HG03571 (cell line): Measurements from ENCODE around the gene CALM3.

Source experiments
- ATAC-seq: cut with Tn5 transposase; IDR thresholded peaks from one replicate; pipeline ENCODE4 v1.9.1; 2021; ENCODE audit not compliant: unreplicated experiment

The CALM3 gene

DNA sequence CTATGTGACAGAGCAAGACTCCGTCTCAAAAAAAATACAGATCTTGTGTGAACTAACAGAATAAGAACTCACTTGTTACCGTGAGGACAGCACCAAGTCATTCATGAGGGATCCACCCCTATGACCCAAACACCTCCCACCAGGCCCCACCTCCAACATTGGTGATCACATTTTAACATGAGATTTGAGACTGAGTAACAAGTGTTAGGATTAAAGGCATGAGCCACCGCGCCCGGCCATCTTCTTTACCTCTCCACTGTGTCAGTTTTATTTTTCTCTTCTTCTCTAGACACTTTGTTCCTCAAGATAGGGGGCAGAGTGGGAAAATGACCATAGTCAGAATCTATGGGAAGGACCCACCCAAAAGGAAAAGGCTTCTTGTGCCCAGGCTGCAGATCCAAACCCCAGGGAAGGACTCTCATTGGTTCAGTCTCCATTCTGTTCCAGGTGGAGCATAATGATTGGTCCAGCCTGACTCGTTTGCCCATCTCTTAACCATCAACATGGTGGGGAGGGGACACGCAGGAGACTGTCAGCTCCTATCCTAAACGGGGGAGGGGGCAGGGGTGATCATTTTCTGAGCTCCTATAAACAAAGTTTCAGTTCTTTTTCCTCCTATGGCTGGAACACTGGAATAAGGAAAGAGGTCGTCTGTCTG, 1.3 kb upstream of the CALM3 start:
- no peak for ATAC-seq

DNA sequence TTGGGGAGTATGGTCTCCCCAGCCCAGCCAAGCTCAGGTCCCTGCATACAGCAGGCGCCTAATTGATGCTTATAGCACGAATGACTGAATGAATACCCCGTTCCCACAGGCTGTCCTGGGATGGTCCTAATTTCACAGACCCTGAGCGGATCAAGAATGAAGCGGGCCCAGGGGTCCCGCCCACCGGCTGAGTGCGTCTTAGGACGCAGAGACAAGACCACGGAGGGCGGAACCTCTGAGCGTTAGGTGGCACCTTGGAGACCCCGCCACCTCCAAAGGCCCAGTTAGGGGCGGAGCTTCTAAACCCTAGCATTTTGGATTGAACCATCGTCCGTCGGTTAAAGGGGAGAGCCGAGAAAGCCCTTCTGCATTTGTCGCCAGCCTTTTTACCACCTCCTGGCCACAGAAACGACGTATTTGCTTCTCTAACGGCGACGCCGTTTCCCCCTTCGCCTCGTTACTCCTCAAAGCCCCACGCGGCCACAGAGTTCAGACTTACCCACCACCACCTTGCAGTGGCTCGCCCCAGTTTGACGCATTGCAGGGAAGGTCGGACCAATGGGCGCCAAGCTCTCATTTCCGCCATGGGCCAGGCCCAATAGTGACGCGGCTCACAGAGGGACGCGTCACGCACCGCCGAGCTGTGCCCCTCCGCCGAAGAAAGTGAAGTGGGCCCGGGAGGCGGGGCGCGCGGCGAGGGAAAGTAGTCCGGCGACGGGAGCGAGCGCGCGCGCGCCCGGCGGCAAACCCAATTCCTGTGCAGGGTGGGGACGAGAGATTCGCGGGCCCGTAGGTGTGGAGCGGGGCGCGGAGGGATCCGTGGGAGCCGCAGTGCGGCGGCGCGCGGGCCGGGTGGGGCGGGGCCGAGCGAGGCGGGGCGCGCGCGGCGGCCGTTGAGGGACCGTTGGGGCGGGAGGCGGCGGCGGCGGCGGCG, 479 bp upstream of the CALM3 start:
- ATAC-seq, result peak; percentile 70

DNA sequence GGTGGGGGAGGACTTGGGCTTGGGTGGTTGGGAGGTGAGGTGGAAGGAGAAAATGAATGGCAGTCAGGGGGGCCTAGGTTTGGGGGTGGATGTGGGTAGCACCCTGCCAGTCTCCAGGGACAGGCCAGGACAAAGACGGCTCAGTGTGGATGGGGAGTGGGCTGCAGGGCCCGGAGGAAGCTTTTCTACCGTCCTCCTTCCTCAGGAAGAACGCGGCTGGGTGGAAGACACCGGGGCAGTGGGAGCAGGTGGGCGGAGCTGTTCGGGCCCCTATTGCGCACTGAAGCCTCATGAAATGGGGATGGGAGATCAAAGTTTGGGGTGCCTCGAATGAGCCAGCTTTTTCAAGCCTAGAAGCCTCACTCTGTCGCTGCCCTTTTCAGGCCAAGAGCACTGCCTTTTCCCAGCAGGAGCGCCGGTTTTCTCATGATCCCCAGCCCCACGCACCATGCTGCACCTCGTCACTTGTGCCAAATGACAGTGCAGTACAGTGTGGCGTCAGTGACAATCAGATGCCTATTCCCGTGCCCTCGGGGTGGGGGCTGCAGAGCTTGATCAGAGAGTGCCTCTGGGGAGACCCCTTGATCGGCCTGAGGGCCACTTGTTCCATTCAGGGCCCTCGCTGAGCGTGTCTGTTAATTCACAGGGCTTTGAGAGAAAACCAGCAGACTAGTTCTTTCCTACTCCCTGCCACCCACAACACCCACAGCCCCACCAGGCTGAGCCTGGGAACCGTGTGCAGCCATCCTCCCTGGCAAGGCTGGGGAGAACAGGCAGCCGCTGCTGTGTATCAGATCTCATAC, 1.5 kb downstream of the CALM3 start:
- ATAC-seq, result no peak

DNA sequence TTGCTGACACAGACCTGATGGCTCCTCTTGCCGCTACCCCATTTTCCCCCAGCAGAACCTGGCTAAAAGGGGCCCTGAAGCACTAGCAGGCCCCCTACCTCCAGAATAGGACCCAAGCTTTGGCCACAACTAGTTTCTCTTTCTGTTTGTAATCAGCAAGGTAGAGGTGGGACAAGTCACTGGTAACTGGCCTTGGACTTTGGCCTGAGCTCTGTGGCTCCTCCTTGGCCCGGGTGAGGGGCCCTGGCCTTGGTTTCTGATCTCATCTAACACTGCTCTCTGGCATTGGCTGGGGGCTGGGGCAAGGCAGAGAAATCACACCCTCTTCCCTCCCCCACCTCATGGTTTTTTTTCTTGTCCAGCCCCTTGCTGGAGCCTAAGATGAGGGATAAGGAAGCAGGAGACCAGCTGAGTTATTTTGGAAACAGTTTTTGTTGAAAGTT, 2.1 kb downstream of the CALM3 start:
- no peak for ATAC-seq

DNA sequence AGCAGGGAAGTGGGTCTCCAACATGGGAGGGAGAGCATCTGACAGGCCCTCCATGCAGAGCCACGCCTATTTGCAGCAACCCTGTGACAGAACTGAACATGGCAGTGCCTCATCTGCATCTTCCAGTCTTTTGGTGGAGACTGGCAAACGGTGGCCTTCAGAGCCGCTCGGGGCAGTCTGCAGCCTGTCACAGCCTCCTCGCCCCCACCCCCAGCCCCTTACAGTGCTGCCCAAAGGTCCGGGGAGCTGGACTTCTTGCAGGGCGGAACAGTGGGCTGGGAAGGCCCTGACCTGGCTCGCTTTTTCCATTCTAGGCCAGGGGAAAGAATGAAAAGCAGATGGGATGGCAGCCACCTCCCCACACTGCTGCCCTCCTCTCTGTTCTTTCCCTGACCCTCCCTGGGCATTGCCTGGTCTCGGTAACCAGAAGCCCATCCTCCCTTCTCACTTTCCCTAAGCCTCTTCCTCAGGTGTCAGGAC, 2.7 kb downstream of the CALM3 start:
- ATAC-seq, result no peak

DNA sequence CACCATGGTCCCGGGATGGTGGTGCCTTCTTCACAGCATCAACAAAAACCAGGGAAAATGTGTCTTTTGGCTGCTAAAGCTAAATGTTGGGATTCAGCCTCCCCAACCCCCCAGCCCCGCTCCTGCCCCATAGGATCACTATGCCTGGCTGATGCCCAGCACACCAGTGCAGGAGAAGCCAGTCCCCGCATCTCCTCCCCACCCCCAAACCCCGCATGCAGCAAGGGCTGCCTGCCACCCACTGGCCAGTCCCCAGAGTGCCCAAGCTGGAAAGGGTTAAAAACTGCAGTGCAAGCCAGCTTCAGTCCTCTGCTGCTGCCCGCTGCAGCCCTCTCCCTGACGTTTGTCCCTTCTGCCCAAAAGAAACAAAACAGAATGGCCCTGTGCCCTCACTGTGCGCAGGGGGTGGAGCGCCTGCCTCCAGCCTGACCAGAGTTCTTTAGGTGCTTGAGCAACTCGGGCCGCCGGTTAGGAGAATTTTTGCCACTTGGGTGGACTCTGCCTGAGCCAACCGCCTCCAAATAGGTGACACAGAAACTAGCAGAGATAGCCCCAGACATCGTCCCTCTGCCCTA, 3.7 kb downstream of the CALM3 start:
- ATAC-seq, result no peak

DNA sequence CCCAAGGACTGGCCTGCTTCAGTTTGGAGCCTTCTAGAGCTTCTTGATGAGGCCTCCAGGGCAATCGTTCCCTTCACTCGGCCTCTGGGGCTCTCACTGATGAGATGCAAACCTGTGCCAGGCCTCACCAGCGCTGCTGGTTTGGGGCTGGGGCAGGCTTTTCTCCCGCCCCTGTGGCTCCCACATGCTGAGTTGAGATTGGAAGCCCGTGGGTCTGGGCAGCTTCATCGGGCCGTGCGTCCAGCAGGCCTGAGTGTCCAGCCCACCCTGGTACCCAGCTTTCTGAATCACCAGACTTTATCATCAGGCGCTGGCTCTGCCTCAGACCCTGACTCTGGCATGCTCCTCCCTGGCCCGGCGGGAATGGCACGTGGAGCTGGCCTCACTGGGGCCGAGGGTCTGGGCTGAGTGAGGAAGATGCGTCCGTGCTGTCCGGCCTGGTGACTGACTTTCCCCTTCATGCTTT, 4.3 kb downstream of the CALM3 start:
- no peak for ATAC-seq

DNA sequence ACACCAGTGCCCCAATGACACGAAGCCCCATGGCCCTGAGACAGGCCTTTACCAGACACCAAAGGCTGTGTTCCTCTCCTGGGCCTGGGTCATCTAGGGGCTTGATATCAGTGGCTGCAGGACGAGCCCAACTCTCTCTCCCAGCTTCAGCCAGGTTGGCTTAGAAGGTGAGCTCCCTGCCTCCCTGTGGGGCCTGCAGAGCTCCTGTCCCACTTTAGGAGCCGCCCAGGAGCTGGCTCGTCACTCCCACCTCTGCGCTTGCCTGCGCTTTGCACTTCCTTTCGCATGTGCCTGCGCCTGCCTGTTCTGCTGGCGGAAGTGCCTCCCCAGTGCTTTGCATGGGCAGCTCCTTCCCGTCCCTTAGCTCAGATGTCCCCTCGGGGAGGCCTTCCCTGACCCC, 4.9 kb downstream of the CALM3 start:
- no peak for ATAC-seq

DNA sequence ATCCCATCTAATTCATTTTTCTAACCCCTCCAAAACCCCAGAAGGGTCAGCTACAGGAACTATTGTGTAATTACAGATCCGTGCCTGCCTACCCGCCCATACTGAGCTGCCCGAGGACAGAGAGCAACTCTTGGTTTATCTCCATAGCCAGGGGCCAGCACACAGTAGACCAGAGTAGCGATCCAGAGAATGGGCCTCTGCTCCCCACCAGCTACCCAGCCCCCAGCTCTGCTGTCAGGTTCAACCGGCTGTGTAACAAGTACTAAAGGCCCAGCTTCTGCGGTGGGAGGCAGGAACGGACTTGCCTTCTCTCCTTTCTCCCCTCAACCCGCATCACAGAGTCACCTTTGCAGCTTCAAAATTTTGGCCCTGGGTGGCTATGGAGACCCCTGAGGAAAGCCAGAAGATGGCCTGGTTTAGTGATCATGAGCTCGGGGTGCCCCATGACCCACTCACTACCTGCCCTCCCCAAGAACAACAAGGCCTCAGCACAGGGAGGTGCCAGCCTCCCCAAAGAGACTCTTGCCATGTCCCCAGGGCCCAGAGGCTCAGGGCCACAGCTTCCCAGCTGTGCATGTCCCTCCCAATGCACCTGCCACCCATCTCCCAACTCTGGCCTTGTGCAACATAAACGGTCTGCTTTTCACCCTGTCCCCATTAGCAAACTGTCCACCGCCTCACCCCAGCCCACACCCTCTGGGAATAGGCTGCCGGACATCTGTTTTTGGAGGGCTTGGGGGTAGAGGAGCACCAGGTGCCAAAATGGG, 5.7 kb downstream of the CALM3 start:
- no peak for ATAC-seq

DNA sequence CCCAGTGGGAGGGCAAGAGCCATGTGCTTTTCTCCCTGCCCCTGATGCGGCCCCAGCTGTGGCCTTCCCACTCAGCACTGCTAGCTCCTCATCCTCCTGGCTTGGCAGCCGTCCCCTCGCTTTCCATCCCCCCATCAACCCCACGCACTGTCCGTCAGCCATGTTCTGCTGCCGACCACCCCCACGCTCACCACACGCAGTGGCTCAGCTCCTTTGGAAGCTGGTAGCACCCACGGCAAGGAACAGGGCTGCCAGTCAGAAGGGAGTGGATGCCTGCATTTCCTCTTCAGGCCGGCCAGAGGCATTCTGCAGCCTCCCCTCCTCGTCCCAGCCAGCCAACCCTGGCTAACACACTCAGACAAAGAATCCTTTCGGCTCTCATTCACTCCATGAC, 6.3 kb downstream of the CALM3 start:
- ATAC-seq, result no peak

DNA sequence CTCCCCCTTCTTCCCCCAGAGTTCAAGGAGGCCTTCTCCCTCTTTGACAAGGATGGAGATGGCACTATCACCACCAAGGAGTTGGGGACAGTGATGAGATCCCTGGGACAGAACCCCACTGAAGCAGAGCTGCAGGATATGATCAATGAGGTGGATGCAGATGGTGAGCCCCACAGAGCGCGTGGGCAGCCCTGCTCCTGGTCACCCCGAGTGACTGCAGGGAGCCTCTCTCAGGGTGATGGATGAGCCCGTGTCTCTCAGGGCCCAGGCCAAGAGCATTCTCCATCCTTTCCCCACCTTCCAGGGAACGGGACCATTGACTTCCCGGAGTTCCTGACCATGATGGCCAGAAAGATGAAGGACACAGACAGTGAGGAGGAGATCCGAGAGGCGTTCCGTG, 7.0 kb downstream of the CALM3 start:
- no peak for ATAC-seq

DNA sequence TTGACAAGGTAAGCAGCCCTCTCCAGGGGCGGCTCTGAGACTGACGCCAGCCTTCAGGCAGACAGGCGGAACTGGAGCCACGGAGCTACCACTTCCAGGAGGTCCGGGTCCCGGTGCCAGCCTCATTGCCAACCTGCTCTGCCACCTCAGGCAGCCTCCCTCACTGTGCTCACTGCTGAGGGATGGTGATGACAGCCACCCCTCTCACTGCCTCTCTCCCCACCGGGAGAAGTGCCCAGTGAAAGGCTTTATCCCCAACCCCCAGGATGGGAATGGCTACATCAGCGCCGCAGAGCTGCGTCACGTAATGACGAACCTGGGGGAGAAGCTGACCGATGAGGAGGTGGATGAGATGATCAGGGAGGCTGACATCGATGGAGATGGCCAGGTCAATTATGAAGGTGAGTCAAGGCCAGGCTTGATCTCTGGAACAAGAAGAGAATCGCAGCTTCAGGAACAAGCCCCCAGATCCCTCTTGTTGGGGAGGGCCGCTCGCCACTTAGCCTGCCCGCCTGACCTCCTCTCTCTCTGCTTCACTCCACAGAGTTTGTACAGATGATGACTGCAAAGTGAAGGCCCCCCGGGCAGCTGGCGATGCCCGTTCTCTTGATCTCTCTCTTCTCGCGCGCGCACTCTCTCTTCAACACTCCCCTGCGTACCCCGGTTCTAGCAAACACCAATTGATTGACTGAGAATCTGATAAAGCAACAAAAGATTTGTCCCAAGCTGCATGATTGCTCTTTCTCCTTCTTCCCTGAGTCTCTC, 7.6 kb downstream of the CALM3 start:
- no peak for ATAC-seq

DNA sequence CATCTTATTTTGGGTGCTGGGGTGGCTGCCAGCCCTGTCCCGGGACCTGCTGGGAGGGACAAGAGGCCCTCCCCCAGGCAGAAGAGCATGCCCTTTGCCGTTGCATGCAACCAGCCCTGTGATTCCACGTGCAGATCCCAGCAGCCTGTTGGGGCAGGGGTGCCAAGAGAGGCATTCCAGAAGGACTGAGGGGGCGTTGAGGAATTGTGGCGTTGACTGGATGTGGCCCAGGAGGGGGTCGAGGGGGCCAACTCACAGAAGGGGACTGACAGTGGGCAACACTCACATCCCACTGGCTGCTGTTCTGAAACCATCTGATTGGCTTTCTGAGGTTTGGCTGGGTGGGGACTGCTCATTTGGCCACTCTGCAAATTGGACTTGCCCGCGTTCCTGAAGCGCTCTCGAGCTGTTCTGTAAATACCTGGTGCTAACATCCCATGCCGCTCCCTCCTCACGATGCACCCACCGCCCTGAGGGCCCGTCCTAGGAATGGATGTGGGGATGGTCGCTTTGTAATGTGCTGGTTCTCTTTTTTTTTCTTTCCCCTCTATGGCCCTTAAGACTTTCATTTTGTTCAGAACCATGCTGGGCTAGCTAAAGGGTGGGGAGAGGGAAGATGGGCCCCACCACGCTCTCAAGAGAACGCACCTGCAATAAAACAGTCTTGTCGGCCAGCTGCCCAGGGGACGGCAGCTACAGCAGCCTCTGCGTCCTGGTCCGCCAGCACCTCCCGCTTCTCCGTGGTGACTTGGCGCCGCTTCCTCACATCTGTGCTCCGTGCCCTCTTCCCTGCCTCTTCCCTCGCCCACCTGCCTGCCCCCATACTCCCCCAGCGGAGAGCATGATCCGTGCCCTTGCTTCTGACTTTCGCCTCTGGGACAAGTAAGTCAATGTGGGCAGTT, 8.6 kb downstream of the CALM3 start:
- no peak for ATAC-seq

DNA sequence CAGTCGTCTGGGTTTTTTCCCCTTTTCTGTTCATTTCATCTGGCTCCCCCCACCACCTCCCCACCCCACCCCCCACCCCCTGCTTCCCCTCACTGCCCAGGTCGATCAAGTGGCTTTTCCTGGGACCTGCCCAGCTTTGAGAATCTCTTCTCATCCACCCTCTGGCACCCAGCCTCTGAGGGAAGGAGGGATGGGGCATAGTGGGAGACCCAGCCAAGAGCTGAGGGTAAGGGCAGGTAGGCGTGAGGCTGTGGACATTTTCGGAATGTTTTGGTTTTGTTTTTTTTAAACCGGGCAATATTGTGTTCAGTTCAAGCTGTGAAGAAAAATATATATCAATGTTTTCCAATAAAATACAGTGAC, 9.3 kb downstream of the CALM3 start:
- no peak for ATAC-seq

DNA sequence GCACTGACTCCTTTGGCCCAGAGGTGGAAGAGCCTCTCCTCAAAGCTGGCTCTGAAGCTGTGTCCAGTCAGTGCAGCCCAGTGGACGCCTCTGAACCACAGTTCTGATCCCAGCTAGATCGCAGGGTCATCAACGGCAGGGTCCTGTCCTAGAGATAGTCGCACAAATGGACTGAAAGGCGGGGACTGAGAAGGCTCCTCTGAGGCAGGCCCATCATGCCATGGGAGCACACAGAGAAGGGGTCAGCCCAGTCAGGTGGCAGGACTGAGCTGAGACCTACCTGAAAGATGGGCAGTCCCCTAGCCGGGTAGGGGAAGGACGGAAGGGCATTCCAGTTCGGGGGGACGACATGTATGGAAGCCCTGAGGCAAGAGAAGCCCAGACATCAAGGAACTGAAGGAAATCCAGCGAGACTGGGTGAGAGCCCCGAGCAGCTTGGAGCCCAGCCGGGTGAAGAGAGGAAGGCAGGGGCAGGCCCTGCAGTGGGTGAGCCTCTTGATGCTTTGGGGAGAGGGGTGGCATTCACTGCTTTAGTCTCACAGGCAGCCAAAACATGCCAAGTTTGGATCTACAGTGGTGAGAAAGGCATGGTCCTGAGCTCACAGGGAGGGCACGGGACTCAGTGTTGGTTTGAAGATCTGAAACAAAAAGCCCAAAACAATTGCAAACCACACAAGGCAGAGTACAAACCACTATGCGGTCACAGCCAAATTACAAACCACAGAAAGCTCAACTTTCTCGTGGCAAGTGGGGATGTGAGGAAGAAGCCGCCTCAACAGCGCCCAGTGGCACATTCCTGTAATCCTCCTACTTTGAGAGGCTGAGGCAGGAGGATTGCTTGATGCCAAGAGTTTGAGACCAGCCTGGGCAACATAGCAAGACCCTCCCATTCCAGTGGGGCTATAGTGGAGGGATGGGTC, 10.0 kb downstream of the CALM3 start:
- ATAC-seq, result no peak

DNA sequence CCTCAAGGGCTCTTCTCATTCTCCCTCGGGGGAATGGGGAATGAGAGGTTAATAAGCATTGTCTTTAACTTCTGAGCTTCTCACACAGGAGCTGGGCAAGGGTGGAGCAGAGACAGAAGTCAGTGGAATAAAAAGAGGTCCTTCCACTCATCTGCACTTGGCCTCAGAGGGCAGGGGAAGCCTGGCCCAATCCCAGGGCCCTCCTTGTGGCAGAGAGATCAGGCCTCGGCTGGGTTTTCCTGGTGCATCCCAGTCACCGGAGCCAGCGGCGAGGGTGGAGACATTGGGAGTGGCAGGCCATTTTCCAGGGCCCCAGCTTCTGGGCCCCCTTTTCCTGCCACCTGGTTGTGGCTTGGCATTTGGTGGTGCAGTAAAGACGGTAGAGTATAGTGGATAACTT, 10.6 kb downstream of the CALM3 start:
- no peak for ATAC-seq

DNA sequence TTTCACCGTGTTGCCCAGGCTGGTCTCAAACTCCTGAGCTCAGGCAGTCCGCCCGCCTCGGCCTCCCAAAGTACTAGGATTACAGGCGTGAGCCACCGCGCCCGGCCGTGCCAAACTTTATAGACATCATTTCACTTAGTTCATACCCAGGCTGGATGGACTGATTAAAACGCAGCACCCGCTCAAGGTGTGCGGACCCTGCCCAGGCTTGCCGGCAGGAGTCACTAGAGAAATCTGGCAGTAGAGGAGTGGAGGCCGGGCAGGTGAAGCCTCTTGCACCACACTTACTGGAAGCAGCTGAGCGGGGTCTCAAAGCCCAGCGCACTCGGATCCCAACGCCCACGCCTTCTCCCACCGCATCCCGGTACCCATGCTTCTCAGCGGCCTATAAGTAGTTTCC, 12.4 kb downstream of the CALM3 start:
- ATAC-seq, result no peak
